ENCODE measurements around the gene MYO7A.

- TF ChIP-seq CTCF (IDR thresholded peaks at IDR 0.05) (no peak), POLR2A (IDR thresholded peaks at IDR 0.05) (no peak)
Observed at GRCh38 chr11:77144857-77145428, 16.9 kb downstream of the MYO7A start.
